Colon (tissue), 2 donors: ENCODE measurements around the gene CAMK2N2.
"Not testable (repeated sequence)": the region's sequence is repeated elsewhere in the genome, so short reads cannot be mapped to it uniquely, and the experiment has no call there.

ENCODE experiments used
- FAIRE-seq: peaks from 2 replicates; lab custom pipeline; 2012; peaks lifted over from hg19 to GRCh38; lab: Jason Lieb, UNC
- donor health status: control.
- donor health status: control.

CAMK2N2 gene

GRCh38 chr3:184272269-184272668, 10.9 kb upstream of the CAMK2N2 start:
- FAIRE-seq: no peak

- not testable (repeated sequence) for FAIRE-seq
Measured at GRCh38 chr3:184267249-184267648, 5.9 kb upstream of the CAMK2N2 start.

- FAIRE-seq: no peak
Measured at GRCh38 chr3:184262764-184263179, 1.4 kb upstream of the CAMK2N2 start.

GRCh38 chr3:184261854-184262763, 756 bp upstream of the CAMK2N2 start:
- no peak for FAIRE-seq

- no peak for FAIRE-seq
Measured at GRCh38 chr3:184260724-184261269, 556 bp downstream of the CAMK2N2 start.

GRCh38 chr3:184259878-184260723, 1.3 kb downstream of the CAMK2N2 start:
- no peak for FAIRE-seq

GRCh38 chr3:184259396-184259877, 1.9 kb downstream of the CAMK2N2 start:
- FAIRE-seq: no peak

GRCh38 chr3:184258926-184259325, 2.4 kb downstream of the CAMK2N2 start:
- FAIRE-seq: no peak

GRCh38 chr3:184257083-184257915, 4.1 kb downstream of the CAMK2N2 start:
- no peak for FAIRE-seq

GRCh38 chr3:184255291-184256039, 5.9 kb downstream of the CAMK2N2 start:
- FAIRE-seq: no peak

GRCh38 chr3:184250167-184250828, 11.1 kb downstream of the CAMK2N2 start:
- FAIRE-seq: no peak

- FAIRE-seq: no peak
Measured at GRCh38 chr3:184249412-184250166, 11.8 kb downstream of the CAMK2N2 start, which contains the start of gene EEF1AKMT4. Gene EEF1AKMT4 (plus strand): TSS chr3:184249672. CDS start chr3:184249695, 23 bp downstream.

GRCh38 chr3:184248454-184249411, 12.6 kb downstream of the CAMK2N2 start, which contains the start of gene ALG3:
Gene ALG3 (minus strand): TSS chr3:184248962. CDS start chr3:184248940, 22 bp downstream.
- FAIRE-seq: no peak

- FAIRE-seq: no peak
Measured at GRCh38 chr3:184242297-184242685, 19.1 kb downstream of the CAMK2N2 start.

- FAIRE-seq: no peak
Measured at GRCh38 chr3:184241447-184242296, 19.7 kb downstream of the CAMK2N2 start.

- no peak for FAIRE-seq
Measured at GRCh38 chr3:184241141-184241446, 20.3 kb downstream of the CAMK2N2 start.
